Liver (tissue), 9 donors: ENCODE results near the gene KIF26B. TPM values are rescaled to one million over a fixed set of nuclear protein-coding genes. Genes with fewer than 3 reads are reported as not detected.
"Not testable (repeated sequence)": the region's sequence is repeated elsewhere in the genome, so short reads cannot be mapped to it uniquely, and the experiment has no call there.

ENCODE experiments used
- DNase-seq: peaks from one replicate; pipeline ENCODE4 v3.0.0-alpha.2; 2017; ENCODE audit warnings: low spot score
- H3K27ac ChIP-seq, 2 donors: one replicate each; pipeline ENCODE4 v1.7.0; 2013; ENCODE audit warnings: inconsistent platforms in 2 of 2, low read length in 2 of 2, control low read depth in 1 of 2, low read depth in 1 of 2, mild to moderate bottlenecking in 1 of 2
- H3K27me3 ChIP-seq, 4 donors: one replicate each; pipeline versions ENCODE4 v1.6.1 to v1.7.0; 2013; ENCODE audit warnings: low read length in 3 of 4, inconsistent platforms in 1 of 4, mild to moderate bottlenecking in 1 of 4, moderate library complexity in 1 of 4; ENCODE audit not compliant: control insufficient read depth in 4 of 4, insufficient read depth in 4 of 4
- H3K36me3 ChIP-seq, 4 donors: one replicate each; pipeline versions ENCODE4 v1.6.1 to v1.7.0; 2013; ENCODE audit warnings: low read length in 3 of 4, mild to moderate bottlenecking in 3 of 4, low read depth in 1 of 4, moderate library complexity in 1 of 4; ENCODE audit not compliant: control insufficient read depth in 4 of 4, insufficient read depth in 3 of 4
- H3K4me1 ChIP-seq, 4 donors: one replicate each; pipeline versions ENCODE4 v1.6.1 to v1.7.0; 2013; ENCODE audit warnings: low read length in 3 of 4, mild to moderate bottlenecking in 3 of 4, moderate library complexity in 1 of 4; ENCODE audit not compliant: control insufficient read depth in 4 of 4, insufficient read depth in 4 of 4
- H3K4me3 ChIP-seq, 3 donors: one replicate each; pipeline versions ENCODE4 v1.6.1 to v1.7.0; 2013; ENCODE audit warnings: low read length in 3 of 3, control low read depth in 1 of 3, low read depth in 1 of 3, mild to moderate bottlenecking in 1 of 3
- H3K9ac ChIP-seq, 2 donors: one replicate each; pipeline ENCODE4 v1.7.0; 2013; ENCODE audit warnings: low read length in 2 of 2, mild to moderate bottlenecking in 2 of 2, moderate library complexity in 2 of 2, control low read depth in 1 of 2, low read depth in 1 of 2
- H3K9me3 ChIP-seq, 4 donors: one replicate each; pipeline versions ENCODE4 v1.6.1 to v1.7.0; 2013; ENCODE audit warnings: low read length in 3 of 4; ENCODE audit not compliant: control insufficient read depth in 4 of 4
- ATF3 ChIP-seq: IDR thresholded peaks from 2 replicates; pipeline ENCODE4 v1.6.1; 2016; ENCODE audit warnings: antibody characterized with exemption
- EGR1 ChIP-seq, 2 donors: IDR thresholded peaks; 2 replicates each; pipeline ENCODE4 v1.6.1; 2016 to 2018; ENCODE audit warnings: antibody characterized with exemption in 2 of 2, low read depth in 2 of 2
- FOXA1 ChIP-seq: IDR thresholded peaks from 2 replicates; pipeline ENCODE4 v1.6.1; 2016; ENCODE audit warnings: antibody characterized with exemption
- FOXA2 ChIP-seq: IDR thresholded peaks from 2 replicates; pipeline ENCODE4 v1.6.1; 2016; ENCODE audit warnings: antibody characterized with exemption
- GABPA ChIP-seq, 2 donors: IDR thresholded peaks in 1 of 2; conservative IDR thresholded peaks in 1 of 2; 2 replicates each; pipeline ENCODE4 v1.6.1; 2016; ENCODE audit warnings: antibody characterized with exemption in 2 of 2, mild to moderate bottlenecking in 1 of 2, moderate library complexity in 1 of 2
- HNF4A ChIP-seq, 2 donors: conservative IDR thresholded peaks; 2 replicates each; pipeline ENCODE4 v1.6.1; 2016; ENCODE audit warnings: antibody characterized with exemption in 2 of 2, mild to moderate bottlenecking in 2 of 2
- HNF4G ChIP-seq: IDR thresholded peaks from 2 replicates; pipeline ENCODE4 v1.6.1; 2016; ENCODE audit warnings: antibody characterized with exemption
- JUND ChIP-seq, 2 donors: IDR thresholded peaks; 2 replicates each; pipeline ENCODE4 v1.6.1; 2016; ENCODE audit warnings: antibody characterized with exemption in 2 of 2
- RAD21 ChIP-seq, 2 donors: IDR thresholded peaks; 2 replicates each; pipeline ENCODE4 v1.6.1; 2016; ENCODE audit warnings: antibody characterized with exemption in 2 of 2, mild to moderate bottlenecking in 2 of 2
- SP1 ChIP-seq: IDR thresholded peaks from 2 replicates; pipeline ENCODE4 v1.6.1; 2018; ENCODE audit warnings: antibody characterized with exemption, mild to moderate bottlenecking
- TAF1 ChIP-seq: conservative IDR thresholded peaks from 2 replicates; pipeline ENCODE4 v1.6.1; 2016; ENCODE audit warnings: antibody characterized with exemption, mild to moderate bottlenecking
- ZBTB33 ChIP-seq: IDR thresholded peaks from 2 replicates; pipeline ENCODE4 v1.6.1; 2016; ENCODE audit warnings: antibody characterized with exemption
- WGBS: extraction: QIAGEN DNeasy Blood & Tissue Kit; methylation state at CpG from one replicate; pipeline ENCODE4 v1.1.7; 2013; 5-methylcytosine and 5-hydroxymethylcytosine counted together
- polyA plus RNA-seq, 2 donors: library from polyadenylated mRNA; stranded (reverse) in 1 of 2; unstranded in 1 of 2; fragments of 200-250 nt in 1 of 2; fragments of >200 nt in 1 of 2; fragmentation: Nextera tagmentation in 1 of 2; extraction: Ambion mirVana in 1 of 2; gene quantifications; one replicate each; pipeline versions ENCODE4 v1.2.1 to v1.2.3, GENCODE V29; 2013 to 2015
- total RNA-seq, 2 donors: library from RNA; depleted of rRNA; stranded (reverse); fragments of >200 nt; gene quantifications; one replicate each; pipeline ENCODE4 v1.2.3, GENCODE V29; 2014
- TF ChIP-seq, protein P1 (sequence below): IDR thresholded peaks from 2 replicates; pipeline ENCODE4 v1.6.1; 2016; ENCODE audit warnings: antibody characterized with exemption, mild to moderate bottlenecking
- TF ChIP-seq, protein P2 (sequence below): IDR thresholded peaks from 2 replicates; pipeline ENCODE4 v1.6.1; 2016; ENCODE audit warnings: antibody characterized with exemption
- donor health status: healthy.
- donor health status: healthy.
- donor health status: healthy.
- donor health status: healthy.
- donor health status: healthy.

Gene KIF26B
- total and polyA plus RNA-seq, 4 donors = 0.10 to 1.7 (median 0.34) TPM

GRCh38 chr1:245694753-245695195, 540.0 kb downstream of the KIF26B start:
- no peaks in the 10 kb centered on the region for H3K4me1 ChIP-seq
- no peaks in the 10 kb centered on the region for H3K27me3 ChIP-seq
- DNase-seq = no peak
- WGBS = 76% methylated on average over 11 of the region's 11 CpGs
- H3K9ac ChIP-seq = no peak overlapping the region
- no peaks in the 10 kb centered on the region for H3K9me3 ChIP-seq
- no peak for TF ChIP-seq JUND (IDR thresholded peaks at IDR 0.05)
- no peak for TF ChIP-seq HNF4G
- no peak for TF ChIP-seq FOXA1
- no peak overlapping the region for H3K27ac ChIP-seq
- H3K36me3 ChIP-seq = no peaks in the 10 kb centered on the region
- H3K4me3 ChIP-seq = no peak overlapping the region

DNA sequence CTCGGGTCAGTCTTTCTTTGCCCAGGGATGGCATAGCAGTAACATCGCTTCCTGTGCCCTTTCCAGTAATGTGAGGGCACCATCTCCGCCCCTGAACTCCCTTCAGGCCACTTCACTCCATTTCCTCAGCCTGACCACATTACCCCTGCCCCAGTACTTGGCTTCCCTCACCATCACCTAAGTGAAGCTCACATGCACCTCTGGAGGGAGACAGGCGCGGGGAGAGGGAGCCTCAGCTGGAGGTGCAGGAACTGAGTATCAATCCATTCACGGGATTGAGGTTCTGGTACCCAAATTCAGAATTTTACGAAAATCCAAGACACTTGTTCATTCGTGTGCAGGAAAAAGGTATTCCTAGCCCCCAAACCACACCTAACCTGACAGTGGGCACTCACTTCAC, 540.4 kb downstream of the KIF26B start:
- H3K36me3 ChIP-seq = no peaks in the 10 kb centered on the region
- H3K4me1 ChIP-seq = no peaks in the 10 kb centered on the region
- H3K9me3 ChIP-seq = no peaks in the 10 kb centered on the region
- H3K4me3 ChIP-seq = no peak overlapping the region
- no peak for DNase-seq
- H3K27me3 ChIP-seq = no peaks in the 10 kb centered on the region
- no peak overlapping the region for H3K9ac ChIP-seq
- H3K27ac ChIP-seq = no peak overlapping the region
- 79% methylated on average over 8 of the region's 8 CpGs for WGBS
- TF ChIP-seq ATF3 (no peak), FOXA2 (no peak), FOXA1 (no peak), HNF4G (no peak), HNF4A (conservative IDR thresholded peaks at IDR 0.05) (no peak), JUND (IDR thresholded peaks at IDR 0.05) (no peak)
- TF ChIP-seq, protein P1, sequence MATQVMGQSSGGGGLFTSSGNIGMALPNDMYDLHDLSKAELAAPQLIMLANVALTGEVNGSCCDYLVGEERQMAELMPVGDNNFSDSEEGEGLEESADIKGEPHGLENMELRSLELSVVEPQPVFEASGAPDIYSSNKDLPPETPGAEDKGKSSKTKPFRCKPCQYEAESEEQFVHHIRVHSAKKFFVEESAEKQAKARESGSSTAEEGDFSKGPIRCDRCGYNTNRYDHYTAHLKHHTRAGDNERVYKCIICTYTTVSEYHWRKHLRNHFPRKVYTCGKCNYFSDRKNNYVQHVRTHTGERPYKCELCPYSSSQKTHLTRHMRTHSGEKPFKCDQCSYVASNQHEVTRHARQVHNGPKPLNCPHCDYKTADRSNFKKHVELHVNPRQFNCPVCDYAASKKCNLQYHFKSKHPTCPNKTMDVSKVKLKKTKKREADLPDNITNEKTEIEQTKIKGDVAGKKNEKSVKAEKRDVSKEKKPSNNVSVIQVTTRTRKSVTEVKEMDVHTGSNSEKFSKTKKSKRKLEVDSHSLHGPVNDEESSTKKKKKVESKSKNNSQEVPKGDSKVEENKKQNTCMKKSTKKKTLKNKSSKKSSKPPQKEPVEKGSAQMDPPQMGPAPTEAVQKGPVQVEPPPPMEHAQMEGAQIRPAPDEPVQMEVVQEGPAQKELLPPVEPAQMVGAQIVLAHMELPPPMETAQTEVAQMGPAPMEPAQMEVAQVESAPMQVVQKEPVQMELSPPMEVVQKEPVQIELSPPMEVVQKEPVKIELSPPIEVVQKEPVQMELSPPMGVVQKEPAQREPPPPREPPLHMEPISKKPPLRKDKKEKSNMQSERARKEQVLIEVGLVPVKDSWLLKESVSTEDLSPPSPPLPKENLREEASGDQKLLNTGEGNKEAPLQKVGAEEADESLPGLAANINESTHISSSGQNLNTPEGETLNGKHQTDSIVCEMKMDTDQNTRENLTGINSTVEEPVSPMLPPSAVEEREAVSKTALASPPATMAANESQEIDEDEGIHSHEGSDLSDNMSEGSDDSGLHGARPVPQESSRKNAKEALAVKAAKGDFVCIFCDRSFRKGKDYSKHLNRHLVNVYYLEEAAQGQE = no peak
- TF ChIP-seq, protein P2, sequence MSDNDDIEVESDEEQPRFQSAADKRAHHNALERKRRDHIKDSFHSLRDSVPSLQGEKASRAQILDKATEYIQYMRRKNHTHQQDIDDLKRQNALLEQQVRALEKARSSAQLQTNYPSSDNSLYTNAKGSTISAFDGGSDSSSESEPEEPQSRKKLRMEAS = no peak

DNA sequence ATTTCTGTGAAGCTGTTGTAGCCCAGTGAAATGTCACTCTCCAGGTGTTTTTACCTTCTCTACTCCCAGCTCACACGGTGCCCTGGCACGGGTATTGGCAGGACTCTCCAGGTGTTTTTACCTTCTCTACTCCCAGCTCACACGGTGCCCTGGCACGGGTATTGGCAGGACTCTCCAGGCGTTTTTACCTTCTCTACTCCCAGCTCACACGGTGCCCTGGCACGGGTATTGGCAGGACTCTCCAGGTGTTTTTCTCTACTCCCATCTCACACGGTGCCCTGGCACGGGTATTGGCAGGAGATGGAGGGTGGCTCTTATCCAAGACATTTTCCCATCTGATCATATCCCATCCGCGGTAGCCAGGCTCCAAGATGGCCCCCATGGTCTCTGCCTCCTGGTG, 540.9 kb downstream of the KIF26B start:
- not testable (repeated sequence) for DNase-seq

DNA sequence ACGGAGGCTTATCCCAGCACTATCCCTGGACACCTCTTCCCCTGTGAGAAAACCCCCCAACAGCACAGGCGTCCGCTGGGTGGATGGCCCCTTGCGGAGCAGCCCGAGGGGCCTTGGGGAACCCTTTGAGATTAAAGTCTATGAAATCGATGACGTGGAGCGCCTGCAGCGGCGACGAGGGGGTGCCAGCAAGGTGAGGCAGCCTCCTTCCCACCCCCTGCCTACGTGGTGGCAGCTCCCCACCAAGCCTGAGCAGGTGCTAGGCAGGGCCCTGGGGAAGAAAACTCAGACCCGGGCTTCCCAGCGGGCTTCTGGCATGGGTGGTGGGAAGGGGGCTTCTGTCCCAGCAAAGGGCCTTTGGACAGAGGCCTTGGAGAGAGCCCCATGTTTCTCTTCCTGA, 543.3 kb downstream of the KIF26B start:
- no peak for DNase-seq
- Histone ChIP-seq H3K27me3 (no peaks in the 10 kb centered on the region), H3K4me1 (no peaks in the 10 kb centered on the region), H3K27ac (no peak overlapping the region), H3K4me3 (no peak overlapping the region), H3K9me3 (no peaks in the 10 kb centered on the region), H3K36me3 (no peaks in the 10 kb centered on the region), H3K9ac (no peak overlapping the region)
- WGBS = 93% methylated on average over 14 of the region's 14 CpGs
- TF ChIP-seq SP1 (no peak), ZBTB33 (no peak), TAF1 (no peak), FOXA1 (no peak), HNF4A (conservative IDR thresholded peaks at IDR 0.05) (no peak), HNF4G (no peak), JUND (IDR thresholded peaks at IDR 0.05) (no peak), EGR1 (IDR thresholded peaks at IDR 0.05; ENCODE audit: low read depth in 2 of 2) (no peak), RAD21 (IDR thresholded peaks at IDR 0.05) (no peak), FOXA2 (no peak), GABPA (IDR thresholded peaks at IDR 0.05 in 1 of 2, conservative IDR thresholded peaks at IDR 0.05 in 1 of 2) (no peak)
- TF ChIP-seq, protein P1 = no peak

More for the DNA sequence above, 540.9 kb downstream of the KIF26B start:
- not testable (repeated sequence) for H3K9me3 ChIP-seq, H3K9ac ChIP-seq, H3K4me3 ChIP-seq, H3K36me3 ChIP-seq, H3K4me1 ChIP-seq, H3K27me3 ChIP-seq, H3K27ac ChIP-seq
- 93% methylated on average over 8 of the region's 11 CpGs for WGBS
